Neuronal stem cell (in vitro differentiated cells): Measurements from ENCODE around the gene GINS2. TPM values are rescaled to one million over a fixed set of nuclear protein-coding genes. Genes with fewer than 3 reads are reported as not detected.

Experiments
- DNase-seq: peaks from one replicate; pipeline ENCODE4 v3.0.0-alpha.2; 2013; ENCODE audit warnings: low spot score
- H2AFZ ChIP-seq: one replicate; pipeline ENCODE4 v1.6.1; 2013; ENCODE audit warnings: mild to moderate bottlenecking, low read length, inconsistent platforms
- H2AK5ac ChIP-seq: 2 replicates; pipeline ENCODE4 v1.6.1; 2013; ENCODE audit warnings: low read depth, mild to moderate bottlenecking, inconsistent platforms, low read length, moderate library complexity, mixed read lengths
- H2BK120ac ChIP-seq: 2 replicates; pipeline ENCODE4 v1.6.1; 2013; ENCODE audit warnings: low read depth, mild to moderate bottlenecking, inconsistent platforms, low read length, moderate library complexity, mixed read lengths
- H2BK12ac ChIP-seq: one replicate; pipeline ENCODE4 v1.6.1; 2013; ENCODE audit warnings: low read length, inconsistent platforms
- H2BK15ac ChIP-seq: 2 replicates; pipeline ENCODE4 v1.6.1; 2013; ENCODE audit warnings: mild to moderate bottlenecking, low read length, inconsistent platforms, mixed read lengths
- H2BK5ac ChIP-seq: one replicate; pipeline ENCODE4 v1.6.1; 2013; ENCODE audit warnings: inconsistent platforms, mild to moderate bottlenecking, low read length, moderate library complexity
- H3K14ac ChIP-seq: one replicate; pipeline ENCODE4 v1.6.1; 2013; ENCODE audit warnings: low read length, inconsistent platforms
- H3K18ac ChIP-seq: 2 replicates; pipeline ENCODE4 v1.6.1; 2013; ENCODE audit warnings: low read length, inconsistent platforms
- H3K23ac ChIP-seq: 2 replicates; pipeline ENCODE4 v1.6.1; 2013; ENCODE audit warnings: low read depth, mild to moderate bottlenecking, mixed read lengths, low read length, inconsistent platforms; ENCODE audit not compliant: poor library complexity
- H3K27ac ChIP-seq: replicated peaks from 3 replicates; pipeline ENCODE4 v1.5.1; 2013; ENCODE audit warnings: low read length, inconsistent platforms
- H3K27me3 ChIP-seq, 3 experiments: 2 replicates each; pipeline ENCODE4 v1.6.1; 2013; ENCODE audit warnings: low read length in 3 of 3, mild to moderate bottlenecking in 2 of 3, inconsistent platforms in 1 of 3, low read depth in 1 of 3, mixed read lengths in 1 of 3, moderate library complexity in 1 of 3; ENCODE audit not compliant: control insufficient read depth in 3 of 3, insufficient read depth in 3 of 3
- H3K36me3 ChIP-seq, 2 donors: replicated peaks in 1 of 2; 2 replicates each; pipeline ENCODE4 v1.6.1; 2013; ENCODE audit warnings: low read length in 2 of 2; ENCODE audit not compliant: control insufficient read depth in 2 of 2, insufficient read depth in 2 of 2
- H3K4ac ChIP-seq: 2 replicates; pipeline ENCODE4 v1.6.1; 2013; ENCODE audit warnings: inconsistent platforms, mild to moderate bottlenecking, low read length, moderate library complexity
- H3K4me1 ChIP-seq, 2 donors: 1 replicate in 1 of 2; 2 replicates in 1 of 2; pipeline ENCODE4 v1.6.1; 2013; ENCODE audit warnings: low read length in 2 of 2, low read depth in 1 of 2; ENCODE audit not compliant: control insufficient read depth in 2 of 2, insufficient read depth in 1 of 2
- H3K4me2 ChIP-seq: one replicate; pipeline ENCODE4 v1.6.1; 2013; ENCODE audit warnings: mild to moderate bottlenecking, low read length, inconsistent platforms; ENCODE audit not compliant: insufficient read depth, poor library complexity, severe bottlenecking
- H3K4me3 ChIP-seq, 2 donors: 2 replicates each; pipeline ENCODE4 v1.5.1; 2013; ENCODE audit warnings: low read length in 2 of 2, mild to moderate bottlenecking in 2 of 2, inconsistent platforms in 1 of 2, moderate library complexity in 1 of 2
- H3K79me1 ChIP-seq: one replicate; pipeline ENCODE4 v1.6.1; 2013; ENCODE audit warnings: low read depth, mild to moderate bottlenecking, inconsistent platforms, low read length, moderate library complexity
- H3K9ac ChIP-seq: one replicate; pipeline ENCODE4 v1.6.1; 2013; ENCODE audit warnings: mild to moderate bottlenecking, low read depth, low read length, inconsistent platforms; ENCODE audit not compliant: poor library complexity
- H3K9me3 ChIP-seq, 2 donors: replicated peaks in 1 of 2; 2 replicates each; pipeline versions ENCODE3 to v1.6.1; 2013; ENCODE audit warnings: low read length in 2 of 2, mild to moderate bottlenecking in 2 of 2, inconsistent platforms in 1 of 2, low read depth in 1 of 2, mixed read lengths in 1 of 2, moderate library complexity in 1 of 2; ENCODE audit not compliant: control insufficient read depth in 2 of 2, insufficient read depth in 1 of 2
- H4K8ac ChIP-seq: one replicate; pipeline ENCODE4 v1.6.1; 2013; ENCODE audit warnings: low read depth, mild to moderate bottlenecking, inconsistent platforms, low read length, moderate library complexity
- H4K91ac ChIP-seq: one replicate; pipeline ENCODE4 v1.6.1; 2013; ENCODE audit warnings: low read length, low read depth, mild to moderate bottlenecking, inconsistent platforms; ENCODE audit not compliant: poor library complexity
- WGBS, 2 donors: extraction: QIAGEN DNeasy Blood & Tissue Kit; methylation state at CpG; one replicate each; pipeline ENCODE4 v1.1.7; 2013; ENCODE audit warnings: missing lambda C conversion rate in 2 of 2, mixed read lengths in 1 of 2; ENCODE audit not compliant: insufficient read length in 2 of 2, insufficient replicate concordance in 1 of 2; ENCODE audit errors: extremely low coverage in 2 of 2; 5-methylcytosine and 5-hydroxymethylcytosine counted together
- polyA plus RNA-seq, 2 experiments: library from polyadenylated mRNA; stranded (reverse); fragments of 200-250 nt; gene quantifications; one replicate each; pipeline ENCODE4 v1.2.3, GENCODE V29; 2013

Gene GINS2
- 32.2 TPM for polyA plus RNA-seq (2013, experiment 1 of 2)
- polyA plus RNA-seq (2013, experiment 2 of 2) = 33.2 TPM

- Histone ChIP-seq H2BK12ac (no peak within 1 kb of the TSS), H2BK120ac (no peak within 1 kb of the TSS), H2AFZ (peak within 1 kb of the TSS; percentile 98), H2BK5ac (peak within 1 kb of the TSS; percentile 80), H3K27me3 (peaks cover 0 to 4% (median 0%) of the 10 kb centered on the region in 3 experiments), H2AK5ac (peak within 1 kb of the TSS; percentile 13), H3K9me3 (peaks cover 0 to 4% of the 10 kb centered on the region in 2 donors), H3K36me3 (peaks cover 3 to 37% of the 10 kb centered on the region in 2 donors), H3K23ac (peak within 1 kb of the TSS; percentile 17), H3K4me2 (peak within 1 kb of the TSS; percentile 72), H3K27ac (peak within 1 kb of the TSS; percentile 36), H4K8ac (no peak within 1 kb of the TSS), H2BK15ac (no peak within 1 kb of the TSS), H3K79me1 (peaks cover 7% of the 10 kb centered on the region), H3K4ac (no peak within 1 kb of the TSS), H3K14ac (no peak within 1 kb of the TSS), H3K9ac (peak within 1 kb of the TSS; percentile 99), H3K18ac (peak within 1 kb of the TSS; percentile 92), H4K91ac (no peak within 1 kb of the TSS), H3K4me3 (peak within 1 kb of the TSS; percentile 91 to 99), H3K4me1 (peaks cover 0 to 18% of the 10 kb centered on the region in 2 donors)
- no CpG with 5 or more reads among the region's 86 CpGs for WGBS, 2 donors
- peak; percentile 83 for DNase-seq
Measured at GRCh38 chr16:85688586-85689284, at the start of gene GINS2. GINS2 (minus strand) TSS chr16:85688954; CDS start chr16:85688898, 56 bp downstream.

DNA sequence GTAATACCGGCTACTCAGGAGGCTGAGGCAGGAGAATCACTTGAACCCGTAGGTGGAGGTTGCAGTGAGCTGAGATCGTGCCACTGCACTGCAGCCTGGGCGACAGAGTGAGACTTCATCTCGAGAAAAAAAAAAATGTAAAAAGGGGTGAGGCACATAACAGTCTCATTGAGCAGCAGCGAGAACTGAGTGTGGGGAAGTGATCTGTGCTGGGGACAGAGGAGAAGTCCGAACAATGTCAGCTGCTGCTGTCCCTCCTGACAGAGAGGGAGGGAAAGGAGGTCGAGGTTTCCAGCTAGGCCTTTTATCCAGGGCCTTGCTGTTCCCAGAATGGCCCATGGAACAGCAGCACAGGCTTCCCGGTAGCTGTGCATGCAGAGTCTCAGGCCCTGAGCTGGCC is 48.2 kb upstream of the GINS2 start:
- Histone ChIP-seq H3K9me3 (no peaks in the 10 kb centered on the region), H3K9ac (no peak overlapping the region), H3K23ac (peak overlapping the region; percentile 10), H3K4me3 (no peak overlapping the region), H3K14ac (no peak overlapping the region), H2BK120ac (no peak overlapping the region), H3K79me1 (no peaks in the 10 kb centered on the region), H3K27me3 (no peaks in the 10 kb centered on the region), H2BK12ac (no peak overlapping the region), H2BK15ac (no peak overlapping the region), H4K8ac (no peak overlapping the region), H3K4me1 (peaks cover 7 to 8% of the 10 kb centered on the region in 2 donors), H3K18ac (no peak overlapping the region), H3K4me2 (no peak overlapping the region), H2AFZ (no peak overlapping the region), H3K36me3 (no peaks in the 10 kb centered on the region), H2AK5ac (no peak overlapping the region), H2BK5ac (no peak overlapping the region), H3K4ac (no peak overlapping the region), H3K27ac (no peak overlapping the region), H4K91ac (no peak overlapping the region)
- no CpG with 5 or more reads among the region's 9 CpGs for WGBS, 2 donors
- no peak for DNase-seq

DNA sequence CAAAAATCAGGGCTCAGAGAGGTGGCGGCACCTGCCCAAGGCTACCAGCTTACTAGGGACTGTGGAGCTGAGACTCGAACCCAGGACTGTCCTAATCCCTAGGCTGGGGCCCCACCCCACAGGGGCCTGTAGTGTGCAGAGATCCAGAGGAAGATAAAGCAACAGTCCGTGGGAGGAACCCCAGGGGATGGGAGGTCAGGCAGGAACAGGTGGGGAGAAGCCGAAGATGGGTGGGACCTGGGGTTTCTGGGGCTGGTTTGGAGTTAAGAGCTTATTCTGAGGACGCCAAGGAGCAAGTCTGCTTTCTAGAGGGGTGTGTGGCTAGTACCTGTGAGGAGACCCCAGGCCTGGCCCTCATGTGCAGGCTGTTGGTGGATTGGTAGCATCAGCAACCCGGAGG is 47.2 kb upstream of the GINS2 start:
- Histone ChIP-seq H3K9ac (no peak overlapping the region), H3K27me3 (no peaks in the 10 kb centered on the region), H3K9me3 (no peaks in the 10 kb centered on the region), H3K18ac (peak overlapping the region; percentile 45), H3K4me2 (no peak overlapping the region), H3K4me1 (peaks cover 8 to 11% of the 10 kb centered on the region in 2 donors), H3K4ac (no peak overlapping the region), H3K23ac (no peak overlapping the region), H3K4me3 (no peak overlapping the region), H2AK5ac (peak overlapping the region; percentile 41), H2BK12ac (peak overlapping the region; percentile 10), H2BK120ac (no peak overlapping the region), H4K91ac (no peak overlapping the region), H3K79me1 (no peaks in the 10 kb centered on the region), H3K36me3 (no peaks in the 10 kb centered on the region), H2BK15ac (peak overlapping the region; percentile 34), H3K14ac (no peak overlapping the region), H4K8ac (no peak overlapping the region), H2AFZ (no peak overlapping the region), H3K27ac (no peak overlapping the region), H2BK5ac (no peak overlapping the region)
- no peak for DNase-seq
- WGBS, 2 donors = no CpG with 5 or more reads among the region's 6 CpGs

DNA sequence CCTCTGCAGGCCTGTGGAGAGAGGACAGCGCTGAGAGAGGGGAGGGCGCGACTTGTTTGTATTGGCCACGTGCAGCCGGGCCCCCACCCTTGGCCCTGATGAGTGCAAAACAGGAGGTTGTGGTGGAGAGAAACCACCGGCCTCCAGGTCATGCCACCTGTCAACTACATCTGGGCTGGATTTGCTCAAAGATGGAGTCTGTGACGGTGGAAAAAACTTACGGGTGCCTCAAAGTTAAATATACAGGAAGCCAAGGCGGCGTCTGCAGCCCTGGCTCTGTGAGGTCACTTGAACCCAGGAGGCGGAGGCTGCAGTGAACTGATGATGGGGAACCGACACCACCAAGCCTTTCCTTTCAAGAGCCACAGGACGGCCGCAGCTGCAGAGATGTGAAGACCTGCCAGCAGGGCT is 46.5 kb upstream of the GINS2 start:
- no peaks in the 10 kb centered on the region for H3K79me1 ChIP-seq
- H3K27ac ChIP-seq = no peak overlapping the region
- H4K8ac ChIP-seq = no peak overlapping the region
- no peak overlapping the region for H2BK12ac ChIP-seq
- peak overlapping the region; percentile 16 for H2AK5ac ChIP-seq
- no peak overlapping the region for H3K18ac ChIP-seq
- no peaks in the 10 kb centered on the region for H3K9me3 ChIP-seq
- no peak overlapping the region for H3K4ac ChIP-seq
- WGBS, 2 donors = no CpG with 5 or more reads among the region's 14 CpGs
- no peak overlapping the region for H3K4me2 ChIP-seq
- no peak overlapping the region for H2AFZ ChIP-seq
- H3K36me3 ChIP-seq = no peaks in the 10 kb centered on the region
- no peak overlapping the region for H3K14ac ChIP-seq
- peak overlapping the region; percentile 66 for H2BK15ac ChIP-seq
- no peak overlapping the region for H4K91ac ChIP-seq
- H3K4me1 ChIP-seq = peaks cover 8 to 11% of the 10 kb centered on the region in 2 donors
- no peak overlapping the region for H3K4me3 ChIP-seq
- H3K27me3 ChIP-seq = no peaks in the 10 kb centered on the region
- DNase-seq = no peak
- H3K9ac ChIP-seq = no peak overlapping the region
- H2BK120ac ChIP-seq = no peak overlapping the region
- no peak overlapping the region for H2BK5ac ChIP-seq
- no peak overlapping the region for H3K23ac ChIP-seq
